ENCODE data around the gene ARHGEF39.

DNA sequence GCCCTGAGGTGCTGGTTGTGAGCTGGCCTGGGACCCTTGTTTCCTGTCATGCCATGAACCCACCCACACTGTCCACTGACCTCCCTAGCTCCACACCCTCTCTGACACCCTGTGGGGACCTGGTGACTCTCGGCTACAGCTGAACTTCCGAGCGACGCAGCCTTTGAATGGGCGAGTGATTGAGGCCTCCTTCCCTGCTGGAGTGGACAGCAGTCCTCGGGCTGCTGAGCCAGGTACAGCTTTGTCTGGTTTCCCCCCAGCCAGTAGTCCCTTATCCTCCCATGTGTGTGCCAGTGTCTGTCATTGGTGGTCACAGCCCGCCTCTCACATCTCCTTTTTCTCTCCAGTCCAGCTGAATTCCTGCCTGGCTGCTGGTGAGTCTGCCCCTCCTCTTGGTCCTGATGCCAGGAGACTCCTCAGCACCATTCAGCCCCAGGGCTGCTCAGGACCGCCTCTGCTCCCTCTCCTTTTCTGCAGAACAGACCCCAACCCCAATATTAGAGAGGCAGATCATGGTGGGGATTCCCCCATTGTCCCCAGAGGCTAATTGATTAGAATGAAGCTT, 14.9 kb upstream of the ARHGEF39 start:
- TF ChIP-seq POLR2AphosphoS5 (IDR thresholded peaks at IDR 0.05; ENCODE audit: borderline replicate concordance, low read depth, low read length) (no peak), EZH2 (IDR thresholded peaks at IDR 0.05) (no peak)

All from SK-N-MC (cell line).